Ecto neural progenitor cell (in vitro differentiated cells): ENCODE measurements around the gene DALRD3.

Experiments
- DNase-seq: peaks from one replicate; pipeline ENCODE4 v3.0.0-alpha.2; 2018; ENCODE audit warnings: low spot score

DALRD3 gene

GRCh38 chr3:49017971-49018706, at the start of gene DALRD3:
TSS of gene DALRD3 (minus strand) at chr3:49018580. CDS start at chr3:49018564, 16 bp downstream.
- peak; percentile 80 for DNase-seq

- DNase-seq, result no peak
These were observed 39.6 kb upstream of the DALRD3 start for GRCh38 chr3:49058011-49058410.

- no peak for DNase-seq
These were observed 38.9 kb upstream of the DALRD3 start for GRCh38 chr3:49057268-49057667.

GRCh38 chr3:49054344-49054862, 36.0 kb upstream of the DALRD3 start:
- no peak for DNase-seq

GRCh38 chr3:49053543-49053942, 35.2 kb upstream of the DALRD3 start:
- no peak for DNase-seq

GRCh38 chr3:49035281-49035680, 16.9 kb upstream of the DALRD3 start:
- DNase-seq, result no peak

GRCh38 chr3:49034650-49035049, 16.3 kb upstream of the DALRD3 start:
- no peak for DNase-seq

- no peak for DNase-seq
These were observed 14.4 kb upstream of the DALRD3 start for GRCh38 chr3:49032646-49033304.

GRCh38 chr3:49030321-49030720, 11.9 kb upstream of the DALRD3 start:
- no peak for DNase-seq

- DNase-seq, result no peak
These were observed 11.1 kb upstream of the DALRD3 start for GRCh38 chr3:49029563-49029884.

- peak; percentile 95 for DNase-seq
These were observed 10.5 kb upstream of the DALRD3 start, which contains the start of gene IMPDH2 for GRCh38 chr3:49028673-49029562. TSS of gene IMPDH2 (minus strand) at chr3:49029398. CDS start at chr3:49029350, 48 bp downstream.

GRCh38 chr3:49028298-49028672, 9.9 kb upstream of the DALRD3 start:
- no peak for DNase-seq

GRCh38 chr3:49027634-49028033, 9.3 kb upstream of the DALRD3 start:
- DNase-seq, result no peak

GRCh38 chr3:49026536-49026935, 8.2 kb upstream of the DALRD3 start:
- DNase-seq, result no peak

GRCh38 chr3:49025793-49026520, 7.6 kb upstream of the DALRD3 start:
- DNase-seq, result no peak

GRCh38 chr3:49025005-49025792, 6.8 kb upstream of the DALRD3 start:
- DNase-seq, result no peak

- DNase-seq, result no peak
These were observed 6.1 kb upstream of the DALRD3 start for GRCh38 chr3:49024449-49024848.

- DNase-seq, result no peak
These were observed 5.4 kb upstream of the DALRD3 start for GRCh38 chr3:49023775-49024174.

GRCh38 chr3:49022688-49023171, 4.3 kb upstream of the DALRD3 start:
- peak; percentile 46 for DNase-seq

- peak; percentile 96 for DNase-seq
These were observed 3.7 kb upstream of the DALRD3 start, which contains the start of gene NDUFAF3 for GRCh38 chr3:49021813-49022687. TSS of gene NDUFAF3 (plus strand) at chr3:49022121. CDS start at chr3:49022145, 24 bp downstream.
